Germinal center (tissue), 1 donor: ENCODE measurements around the gene PDE1C.
"Not testable (repeated sequence)": the region's sequence is repeated elsewhere in the genome, so short reads cannot be mapped to it uniquely, and the experiment has no call there.

Experiments used
- DNase-seq: peaks from one replicate; pipeline ENCODE4 v3.0.0; 2012; ENCODE audit warnings: mixed read lengths, low spot score

PDE1C gene

GRCh38 chr7:32043688-32044087, 26.5 kb downstream of the PDE1C start:
- DNase-seq, result no peak

- no peak for DNase-seq
Observed at GRCh38 chr7:32042900-32043299, 27.3 kb downstream of the PDE1C start.

GRCh38 chr7:32039000-32039756, 31.0 kb downstream of the PDE1C start:
- no peak for DNase-seq

- DNase-seq, result no peak
Observed at GRCh38 chr7:32037650-32038198, 32.5 kb downstream of the PDE1C start.

GRCh38 chr7:32036557-32036956, 33.6 kb downstream of the PDE1C start:
- DNase-seq, result no peak

GRCh38 chr7:32034052-32034451, 36.2 kb downstream of the PDE1C start:
- no peak for DNase-seq

- DNase-seq, result no peak
Observed at GRCh38 chr7:32033006-32033405, 37.2 kb downstream of the PDE1C start.

- no peak for DNase-seq
Observed at GRCh38 chr7:32032211-32032610, 38.0 kb downstream of the PDE1C start.

GRCh38 chr7:32030904-32031692, 39.1 kb downstream of the PDE1C start:
- DNase-seq, result no peak

GRCh38 chr7:32026083-32026425, 44.2 kb downstream of the PDE1C start:
- DNase-seq, result no peak

- no peak for DNase-seq
Observed at GRCh38 chr7:32025381-32026082, 44.7 kb downstream of the PDE1C start.

GRCh38 chr7:32023376-32023775, 46.8 kb downstream of the PDE1C start:
- DNase-seq, result no peak

GRCh38 chr7:32022966-32023365, 47.2 kb downstream of the PDE1C start:
- DNase-seq, result no peak

GRCh38 chr7:32020551-32021159, 49.6 kb downstream of the PDE1C start:
- DNase-seq, result no peak

GRCh38 chr7:32018845-32019578, 51.2 kb downstream of the PDE1C start:
- DNase-seq, result no peak

GRCh38 chr7:32015133-32015532, 55.1 kb downstream of the PDE1C start:
- DNase-seq, result no peak

GRCh38 chr7:32013471-32013870, 56.7 kb downstream of the PDE1C start:
- not testable (repeated sequence) for DNase-seq

GRCh38 chr7:32005577-32005976, 64.6 kb downstream of the PDE1C start:
- no peak for DNase-seq

- no peak for DNase-seq
Observed at GRCh38 chr7:32001948-32002347, 68.3 kb downstream of the PDE1C start.

GRCh38 chr7:31997423-31997822, 72.8 kb downstream of the PDE1C start:
- DNase-seq, result no peak

- DNase-seq, result no peak
Observed at GRCh38 chr7:31995134-31995533, 75.1 kb downstream of the PDE1C start.

GRCh38 chr7:31991846-31992245, 78.4 kb downstream of the PDE1C start:
- DNase-seq, result no peak
